HG02981 (cell line): ENCODE results near the gene B4GALT5.

Experiments used
- ATAC-seq: cut with Tn5 transposase; IDR thresholded peaks from one replicate; pipeline ENCODE4 v1.9.1; 2021; ENCODE audit warnings: mild to moderate bottlenecking, moderate library complexity; ENCODE audit not compliant: unreplicated experiment

The B4GALT5 gene

GRCh38 chr20:49701241-49701790 lies 12.4 kb downstream of the B4GALT5 start:
- ATAC-seq = no peak

GRCh38 chr20:49700411-49701185 lies 13.1 kb downstream of the B4GALT5 start:
- ATAC-seq = no peak

- peak; percentile 84 for ATAC-seq
Observed at GRCh38 chr20:49699200-49699992, 14.3 kb downstream of the B4GALT5 start.

GRCh38 chr20:49698477-49698876 lies 15.2 kb downstream of the B4GALT5 start:
- ATAC-seq = no peak

- no peak for ATAC-seq
Observed at GRCh38 chr20:49697071-49697470, 16.6 kb downstream of the B4GALT5 start.

GRCh38 chr20:49696594-49696993 lies 17.1 kb downstream of the B4GALT5 start:
- ATAC-seq = no peak

- ATAC-seq = no peak
Observed at GRCh38 chr20:49695830-49696229, 17.8 kb downstream of the B4GALT5 start.

GRCh38 chr20:49694450-49695071 lies 19.1 kb downstream of the B4GALT5 start:
- no peak for ATAC-seq

- no peak for ATAC-seq
Observed at GRCh38 chr20:49693435-49694171, 20.1 kb downstream of the B4GALT5 start.

GRCh38 chr20:49692941-49693340 lies 20.7 kb downstream of the B4GALT5 start:
- no peak for ATAC-seq

GRCh38 chr20:49691818-49692568 lies 21.7 kb downstream of the B4GALT5 start:
- ATAC-seq = no peak

GRCh38 chr20:49690899-49691620 lies 22.6 kb downstream of the B4GALT5 start:
- no peak for ATAC-seq

- no peak for ATAC-seq
Observed at GRCh38 chr20:49687595-49688567, 25.8 kb downstream of the B4GALT5 start.

GRCh38 chr20:49685809-49686208 lies 27.9 kb downstream of the B4GALT5 start:
- ATAC-seq = no peak

GRCh38 chr20:49685161-49685601 lies 28.5 kb downstream of the B4GALT5 start:
- ATAC-seq = no peak

- no peak for ATAC-seq
Observed at GRCh38 chr20:49684335-49684997, 29.2 kb downstream of the B4GALT5 start.

GRCh38 chr20:49682798-49683197 lies 30.9 kb downstream of the B4GALT5 start:
- no peak for ATAC-seq

- ATAC-seq = no peak
Observed at GRCh38 chr20:49682278-49682677, 31.4 kb downstream of the B4GALT5 start.
